ENCODE measurements around the gene KCNA10.

Gene KCNA10

GRCh38 chr1:110476028-110476765, 42.8 kb downstream of the KCNA10 start:
- DNase-seq, result no peak

DNA sequence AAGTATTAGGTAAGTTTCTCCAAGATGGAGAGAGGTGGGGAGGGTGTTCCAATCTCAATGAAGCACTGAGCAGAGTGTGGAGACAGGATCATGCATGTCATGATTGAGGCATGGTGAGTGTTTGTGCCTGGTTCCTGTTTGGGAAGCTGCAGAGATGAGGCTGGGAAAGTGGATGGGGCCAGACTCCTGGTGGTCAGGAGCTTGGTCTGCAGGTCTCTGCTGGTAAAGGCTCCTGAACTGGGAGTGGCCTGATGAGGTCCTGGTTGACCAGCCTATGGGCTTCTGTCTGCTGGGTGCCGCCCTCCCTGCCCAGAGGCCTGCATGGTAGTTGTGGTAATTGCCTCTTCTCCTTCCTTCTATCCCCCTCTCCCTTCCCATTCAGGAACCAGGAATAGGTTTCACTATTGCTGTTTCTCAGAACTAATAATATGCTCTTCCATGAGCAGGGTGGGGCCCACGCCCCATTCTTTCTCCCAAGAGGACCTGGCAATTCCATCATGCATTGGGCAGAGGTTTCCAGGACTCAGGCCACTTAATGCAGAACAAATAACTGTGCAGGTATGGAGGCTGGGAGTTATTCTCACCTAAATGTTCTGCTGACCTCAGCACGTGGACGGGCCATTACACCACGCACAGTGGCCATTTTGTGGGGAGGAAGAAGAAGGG, 43.5 kb downstream of the KCNA10 start:
- DNase-seq, result no peak

- DNase-seq, result no peak
These were observed 44.5 kb downstream of the KCNA10 start for GRCh38 chr1:110474444-110474843.

GRCh38 chr1:110472546-110472945, 46.4 kb downstream of the KCNA10 start:
- DNase-seq, result no peak

GRCh38 chr1:110471131-110471530, 47.8 kb downstream of the KCNA10 start:
- DNase-seq, result no peak

Measured in HCEC 1CT (cell line).